HEK293T (cell line): ENCODE measurements around the gene JUNB.
A peak's percentile ranks its signal among the peaks of the same experiment; 100 is the strongest.

Source experiments
- CTCF ChIA-PET: fragments of 350-600 bp; formaldehyde crosslinking; extraction: SDS; loops from one replicate; lab custom pipeline; 2021; ENCODE audit warnings: antibody characterized with exemption, inconsistent platforms; lab: Yijun Ruan, JAX
- POLR2A ChIA-PET: fragments of 350-600 bp; formaldehyde crosslinking; extraction: SDS; loops from one replicate; lab custom pipeline; 2020; ENCODE audit warnings: antibody characterized with exemption, inconsistent platforms; lab: Yijun Ruan, JAX
- DNase-seq: peaks from one replicate; pipeline ENCODE4 v3.0.0; 2012; ENCODE audit warnings: mixed read lengths; ENCODE audit errors: extremely low spot score
- ARNT ChIP-seq: fragments of 450-650 bp; IDR thresholded peaks from 2 replicates; pipeline ENCODE4 v1.6.1; 2017; ENCODE audit warnings: mild to moderate bottlenecking
- BHLHE40 ChIP-seq: fragments of 450-650 bp; IDR thresholded peaks from 2 replicates; pipeline ENCODE4 v1.6.1; 2016; ENCODE audit warnings: mild to moderate bottlenecking, moderate library complexity, borderline replicate concordance
- CTBP1 ChIP-seq: fragments of 450-650 bp; IDR thresholded peaks from 2 replicates; pipeline ENCODE4 v1.6.1; 2016; ENCODE audit warnings: borderline replicate concordance
- ELF4 ChIP-seq: fragments of 450-650 bp; IDR thresholded peaks from 2 replicates; pipeline ENCODE4 v1.6.1; 2017; ENCODE audit warnings: antibody characterized with exemption
- FOXA1 ChIP-seq: fragments of 450-650 bp; IDR thresholded peaks from 2 replicates; pipeline ENCODE4 v1.6.1; 2016; ENCODE audit warnings: mild to moderate bottlenecking
- FOXK2 ChIP-seq: fragments of 450-650 bp; IDR thresholded peaks from 2 replicates; pipeline ENCODE4 v1.6.1; 2016; ENCODE audit warnings: mild to moderate bottlenecking
- FOXM1 ChIP-seq: fragments of 450-650 bp; IDR thresholded peaks from 2 replicates; pipeline ENCODE4 v1.6.1; 2017; ENCODE audit warnings: mild to moderate bottlenecking, borderline replicate concordance
- HDGF ChIP-seq: fragments of 450-650 bp; IDR thresholded peaks from 2 replicates; pipeline ENCODE4 v1.6.1; 2017; ENCODE audit warnings: antibody characterized with exemption, borderline replicate concordance
- L3MBTL2 ChIP-seq: fragments of 450-650 bp; conservative IDR thresholded peaks from 2 replicates; pipeline ENCODE4 v1.6.1; 2016; ENCODE audit warnings: mild to moderate bottlenecking
- LEF1 ChIP-seq: fragments of 450-650 bp; IDR thresholded peaks from 2 replicates; pipeline ENCODE4 v1.6.1; 2017; ENCODE audit warnings: mild to moderate bottlenecking, borderline replicate concordance
- NFRKB ChIP-seq: fragments of 450-650 bp; IDR thresholded peaks from 2 replicates; pipeline ENCODE4 v1.6.1; 2016; ENCODE audit warnings: mild to moderate bottlenecking, moderate library complexity
- SP1 ChIP-seq: fragments of 450-650 bp; IDR thresholded peaks from 2 replicates; pipeline ENCODE4 v1.6.1; 2017
- SUZ12 ChIP-seq: fragments of 450-650 bp; IDR thresholded peaks from 2 replicates; pipeline ENCODE4 v1.6.1; 2016; ENCODE audit warnings: mild to moderate bottlenecking
- TARDBP ChIP-seq: fragments of 450-650 bp; IDR thresholded peaks from 2 replicates; pipeline ENCODE4 v1.6.1; 2016
- ZNF384 ChIP-seq: fragments of 450-650 bp; IDR thresholded peaks from 2 replicates; pipeline ENCODE4 v1.6.1; 2016
- TF ChIP-seq, protein P1 (sequence below): fragments of 450-650 bp; IDR thresholded peaks from 2 replicates; pipeline ENCODE4 v1.6.1; 2016

The JUNB gene

DNA sequence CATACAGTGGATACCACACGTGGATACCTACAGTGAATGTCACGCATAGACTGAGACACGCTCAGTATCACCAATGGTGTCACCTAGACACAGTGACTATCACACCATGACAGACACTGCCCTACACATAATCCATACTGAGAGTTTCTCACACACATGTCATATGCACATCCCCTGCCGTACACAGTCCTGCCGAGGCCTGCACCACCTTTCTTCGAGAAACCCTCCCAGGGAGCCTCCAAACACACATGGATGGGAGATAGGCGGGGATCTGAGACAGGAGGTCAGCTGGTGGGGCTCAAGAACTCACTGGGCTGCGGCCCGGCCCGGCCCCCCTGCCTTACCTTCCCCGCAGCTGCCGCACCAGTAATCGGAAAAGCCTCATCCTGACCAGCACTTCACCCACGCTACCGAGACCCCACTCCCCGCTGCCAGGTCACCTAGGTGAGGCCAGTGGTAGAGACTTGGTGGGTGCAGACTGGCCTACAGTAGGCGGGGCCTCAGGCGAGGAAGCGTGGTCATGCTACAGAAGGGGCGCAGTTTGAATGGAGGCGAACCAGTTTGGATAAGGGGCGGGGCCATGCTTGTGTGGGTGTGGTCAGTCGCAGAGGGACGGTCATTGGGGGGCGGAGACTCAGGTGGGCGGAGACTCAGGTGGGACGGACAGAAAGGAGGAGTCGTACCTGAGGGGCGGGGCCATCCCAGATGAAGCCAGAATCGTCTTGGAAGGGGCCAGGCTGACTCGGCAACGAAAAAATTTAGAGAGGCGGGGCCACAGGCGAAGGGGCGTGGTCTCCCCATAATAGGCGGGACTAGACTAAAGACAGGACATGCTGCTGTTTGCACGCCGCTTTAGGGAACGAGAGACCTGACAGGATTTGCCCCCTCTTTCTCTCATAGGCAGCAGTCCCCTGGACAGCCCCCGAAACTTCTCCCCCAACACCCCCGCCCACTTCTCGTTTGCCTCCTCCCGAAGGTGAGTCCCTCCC is 49.1 kb downstream of the JUNB start:
- peak; percentile 54; the same call in 1 of the 2 replicates for TF ChIP-seq HDGF
- no peak for TF ChIP-seq BHLHE40
- ChIA-PET CTCF (no interaction called here), POLR2A (no interaction called here)
- peak; percentile 95 for DNase-seq

GRCh38 chr19:12841094-12841493 is 49.8 kb downstream of the JUNB start:
- POLR2A ChIA-PET: interaction anchor here (1.0 kb wide), 1 partner anchor 35 kb away, joined by 3 read pairs; the partner anchor contains the start of gene RNASEH2A
- peak; percentile 49 for DNase-seq

DNA sequence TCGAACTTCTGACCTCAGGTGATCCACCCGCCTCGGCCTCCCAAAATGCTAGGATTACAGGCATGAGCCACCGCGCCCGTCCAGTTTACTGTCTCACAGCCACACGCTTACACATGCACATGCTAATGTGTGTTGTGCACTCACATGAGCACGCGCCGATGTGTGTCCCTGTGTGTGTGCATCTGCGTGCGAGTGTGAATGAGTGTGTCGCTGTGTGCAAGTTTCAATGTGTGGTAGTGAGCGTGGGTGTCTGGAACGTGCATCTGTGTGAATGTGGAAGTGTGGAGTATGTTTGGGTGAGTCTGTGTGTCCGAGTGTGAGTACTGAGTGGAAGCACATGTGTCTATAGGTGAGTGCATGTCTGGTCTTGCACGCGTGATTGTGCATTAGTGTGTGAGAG is 51.2 kb downstream of the JUNB start:
- no peak for DNase-seq
- POLR2A ChIA-PET: no interaction called here
- TF ChIP-seq ARNT (no peak), FOXK2 (no peak), ELF4 (no peak), BHLHE40 (no peak), HDGF (no peak), SP1 (no peak), LEF1 (no peak), FOXA1 (no peak), SUZ12 (no peak), TARDBP (no peak), L3MBTL2 (no peak), FOXM1 (no peak), CTBP1 (no peak), NFRKB (no peak), ZNF384 (no peak)
- TF ChIP-seq, protein P1, sequence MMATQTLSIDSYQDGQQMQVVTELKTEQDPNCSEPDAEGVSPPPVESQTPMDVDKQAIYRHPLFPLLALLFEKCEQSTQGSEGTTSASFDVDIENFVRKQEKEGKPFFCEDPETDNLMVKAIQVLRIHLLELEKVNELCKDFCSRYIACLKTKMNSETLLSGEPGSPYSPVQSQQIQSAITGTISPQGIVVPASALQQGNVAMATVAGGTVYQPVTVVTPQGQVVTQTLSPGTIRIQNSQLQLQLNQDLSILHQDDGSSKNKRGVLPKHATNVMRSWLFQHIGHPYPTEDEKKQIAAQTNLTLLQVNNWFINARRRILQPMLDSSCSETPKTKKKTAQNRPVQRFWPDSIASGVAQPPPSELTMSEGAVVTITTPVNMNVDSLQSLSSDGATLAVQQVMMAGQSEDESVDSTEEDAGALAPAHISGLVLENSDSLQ: no peak
- CTCF ChIA-PET: no interaction called here

More at GRCh38 chr19:12841094-12841493, 49.8 kb downstream of the JUNB start:
- CTCF ChIA-PET: no interaction called here
- TF ChIP-seq TARDBP: no peak
- no peak for TF ChIP-seq ARNT
- TF ChIP-seq CTBP1: no peak
- no peak for TF ChIP-seq SP1
- no peak for TF ChIP-seq LEF1
- TF ChIP-seq NFRKB: no peak
- no peak for TF ChIP-seq FOXM1
- no peak for TF ChIP-seq SUZ12
- TF ChIP-seq BHLHE40: no peak
- TF ChIP-seq, protein P1: no peak
